Measurements from ENCODE around the gene KRT79. TPM values are rescaled to one million over a fixed set of nuclear protein-coding genes. Genes with fewer than 3 reads are reported as not detected.
A peak's percentile ranks its signal among the peaks of the same experiment; 100 is the strongest.

Gene KRT79
- total RNA-seq, 1 donor = not detected

DNA sequence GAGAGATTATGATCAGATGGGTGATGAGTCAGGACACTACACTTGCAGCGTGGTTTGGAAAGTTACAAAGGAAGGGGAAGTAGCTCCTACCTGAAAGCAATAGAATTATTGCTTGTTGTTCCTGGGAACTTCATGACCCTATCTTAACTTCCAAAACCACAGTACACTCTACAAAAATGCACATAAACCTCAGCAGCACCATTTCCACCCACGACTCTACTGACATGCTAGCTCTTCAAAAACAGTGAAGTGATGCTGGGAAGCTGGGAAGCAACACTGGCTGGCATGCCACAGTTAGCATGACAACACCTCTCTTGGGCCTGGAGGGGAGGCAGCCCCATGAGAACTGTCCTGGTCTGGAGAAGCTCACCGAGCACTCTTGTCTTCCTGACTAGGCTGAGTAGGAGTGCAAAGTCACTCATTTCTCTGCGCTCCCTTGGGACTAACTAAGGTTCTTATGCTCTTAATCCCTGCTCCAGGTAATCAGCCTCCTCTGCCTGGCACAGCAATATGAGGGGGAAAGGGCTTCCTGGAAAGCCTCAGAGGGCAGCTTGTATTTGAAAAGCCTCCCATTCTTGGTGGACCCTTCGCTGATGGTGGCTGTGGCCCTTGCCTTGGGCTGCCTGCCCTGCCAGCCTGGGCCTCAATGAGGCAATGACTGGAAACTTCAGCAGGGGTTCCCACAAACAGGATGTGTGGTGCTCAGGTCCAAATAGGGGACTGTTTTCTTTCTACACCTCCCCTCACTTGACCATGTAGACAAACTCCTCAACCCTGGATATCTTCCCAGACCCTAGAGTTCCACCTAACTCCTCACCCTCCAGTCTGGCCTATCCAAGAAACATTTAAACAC lies 39.4 kb downstream of the KRT79 start:
- no peak for TF ChIP-seq CTCF (IDR thresholded peaks at IDR 0.05; ENCODE audit: insufficient read depth, low read depth, low read length)
- DNase-seq (ENCODE audit: low read depth) = peak; percentile 30
- H3K4me3 ChIP-seq (ENCODE audit: low read depth, low read length) = no peak overlapping the region

DNA sequence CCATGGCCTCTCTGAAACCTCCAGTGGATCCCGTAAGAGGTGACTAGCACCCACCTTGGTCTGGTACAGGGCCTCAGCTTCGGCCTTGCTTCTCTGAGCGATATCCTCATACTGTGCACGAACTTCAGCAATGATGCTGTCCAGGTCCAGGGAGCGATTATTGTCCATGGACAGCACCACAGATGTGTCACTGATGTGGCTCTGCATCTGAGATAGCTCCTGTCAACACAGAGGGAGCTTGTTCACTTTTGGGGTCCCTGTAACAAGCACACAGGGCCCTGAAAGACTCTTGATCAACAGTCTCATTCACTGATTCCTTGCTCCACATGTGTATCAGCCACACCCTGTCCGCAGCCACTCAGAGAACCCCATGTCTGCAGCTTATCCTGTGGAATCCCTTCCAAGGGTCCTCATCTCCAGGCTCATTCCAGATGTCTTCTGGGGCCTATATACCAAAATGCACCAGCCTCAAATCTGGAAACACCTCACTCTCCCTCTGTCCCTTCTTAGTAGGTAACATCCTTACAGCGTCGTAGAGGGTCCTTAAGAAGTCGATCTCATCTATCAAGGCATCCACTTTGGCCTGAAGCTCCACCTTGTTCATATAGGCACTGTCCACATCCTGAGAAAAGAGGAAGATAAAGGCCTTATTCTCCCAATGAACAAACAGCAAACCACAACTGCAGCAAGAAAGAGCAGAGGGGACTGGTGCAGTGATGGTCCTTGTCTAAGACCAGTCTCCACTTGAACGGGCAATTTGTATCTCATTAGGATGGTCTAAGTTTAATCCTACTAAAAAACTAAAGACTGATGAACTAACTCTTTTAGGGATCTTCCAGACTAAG lies 41.7 kb downstream of the KRT79 start:
- no peak for DNase-seq (ENCODE audit: low read depth)
- H3K4me3 ChIP-seq (ENCODE audit: low read depth, low read length) = no peak overlapping the region
- no peak for TF ChIP-seq CTCF (IDR thresholded peaks at IDR 0.05; ENCODE audit: insufficient read depth, low read depth, low read length)

DNA sequence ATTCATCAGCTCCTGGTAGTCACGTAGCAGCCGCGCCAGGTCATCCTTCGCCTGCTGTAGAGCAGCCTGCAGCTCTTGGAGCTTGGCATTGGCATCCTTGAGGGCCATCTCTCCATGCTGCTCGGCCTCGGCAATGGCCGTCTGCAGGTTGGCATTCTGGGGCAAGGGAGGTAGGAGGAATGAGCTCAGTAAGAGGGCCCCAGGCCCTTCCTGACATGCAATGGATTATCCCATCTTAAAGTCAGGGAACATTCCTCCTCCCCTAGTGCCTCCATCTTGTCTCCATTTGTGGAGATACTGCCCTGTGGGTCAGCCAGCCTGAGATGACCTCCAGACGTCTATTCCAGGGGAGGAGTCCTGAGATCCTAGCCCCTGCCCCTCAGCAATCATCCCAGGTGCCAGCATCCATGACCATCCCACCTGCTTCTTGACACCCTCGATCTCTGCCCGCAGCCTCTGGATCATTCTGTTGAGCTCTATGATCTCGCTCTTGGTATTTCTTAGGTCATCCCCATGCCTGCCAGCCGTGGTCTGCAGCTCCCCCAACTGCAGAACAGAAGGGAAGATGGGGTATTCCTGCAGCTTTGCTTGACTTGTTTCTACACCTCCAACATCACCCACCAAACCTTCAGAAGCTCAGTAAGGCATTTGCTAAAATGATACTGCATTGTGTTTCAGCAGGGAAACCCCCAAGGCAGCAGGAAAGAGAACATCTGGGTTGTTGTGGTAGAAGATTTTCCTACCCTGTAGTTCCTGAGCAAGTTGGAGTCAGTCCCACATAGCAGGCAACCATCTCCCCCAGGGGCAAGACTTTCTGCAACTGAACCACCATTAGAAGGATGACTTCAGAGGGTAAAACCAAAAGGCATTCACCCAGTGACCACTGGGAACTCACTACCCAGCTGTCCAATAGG lies 42.6 kb downstream of the KRT79 start:
- TF ChIP-seq CTCF (IDR thresholded peaks at IDR 0.05; ENCODE audit: insufficient read depth, low read depth, low read length) = no peak
- no peak overlapping the region for H3K4me3 ChIP-seq (ENCODE audit: low read depth, low read length)
- DNase-seq (ENCODE audit: low read depth) = no peak

DNA sequence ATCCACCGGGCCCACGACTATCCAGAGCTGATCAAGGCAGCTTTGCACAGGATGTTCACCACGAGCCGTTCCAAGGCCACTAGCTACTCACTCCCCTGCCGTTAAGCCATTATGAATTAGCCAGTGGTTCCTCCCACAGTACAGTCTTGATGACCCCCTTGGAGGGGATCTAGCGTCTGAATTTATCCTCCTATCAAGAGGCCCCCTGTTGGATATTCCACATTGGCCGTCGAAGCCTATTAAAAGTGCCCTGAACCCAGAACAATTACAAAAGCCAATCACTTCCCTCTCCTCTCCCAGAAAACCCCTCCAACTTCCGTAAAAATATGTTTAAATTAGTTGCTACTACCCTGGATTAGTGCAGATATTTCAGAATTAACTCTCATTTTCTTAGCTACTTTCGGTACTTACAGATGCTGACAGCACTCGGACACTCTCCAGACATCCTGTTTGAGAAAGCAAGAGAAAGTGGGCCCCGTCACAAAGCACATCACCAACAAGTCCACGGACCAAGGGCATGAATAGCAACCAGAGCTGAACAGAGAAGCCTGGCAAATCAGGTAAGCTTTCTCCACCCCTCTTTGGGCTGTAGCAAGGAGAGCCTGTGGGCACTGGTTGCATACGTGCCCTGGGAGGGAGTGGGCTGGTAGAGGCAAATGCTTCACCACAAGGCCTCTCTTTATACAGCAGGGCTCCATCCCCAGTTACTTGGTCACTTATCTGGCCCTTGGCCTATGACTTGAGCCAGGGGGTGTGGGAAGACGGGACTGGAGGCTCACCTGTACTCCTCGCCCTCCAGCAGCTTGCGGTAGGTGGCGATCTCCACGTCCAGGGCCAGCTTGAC lies 43.5 kb downstream of the KRT79 start:
- TF ChIP-seq CTCF (IDR thresholded peaks at IDR 0.05; ENCODE audit: insufficient read depth, low read depth, low read length) = no peak
- no peak overlapping the region for H3K4me3 ChIP-seq (ENCODE audit: low read depth, low read length)
- peak; percentile 24 for DNase-seq (ENCODE audit: low read depth)

DNA sequence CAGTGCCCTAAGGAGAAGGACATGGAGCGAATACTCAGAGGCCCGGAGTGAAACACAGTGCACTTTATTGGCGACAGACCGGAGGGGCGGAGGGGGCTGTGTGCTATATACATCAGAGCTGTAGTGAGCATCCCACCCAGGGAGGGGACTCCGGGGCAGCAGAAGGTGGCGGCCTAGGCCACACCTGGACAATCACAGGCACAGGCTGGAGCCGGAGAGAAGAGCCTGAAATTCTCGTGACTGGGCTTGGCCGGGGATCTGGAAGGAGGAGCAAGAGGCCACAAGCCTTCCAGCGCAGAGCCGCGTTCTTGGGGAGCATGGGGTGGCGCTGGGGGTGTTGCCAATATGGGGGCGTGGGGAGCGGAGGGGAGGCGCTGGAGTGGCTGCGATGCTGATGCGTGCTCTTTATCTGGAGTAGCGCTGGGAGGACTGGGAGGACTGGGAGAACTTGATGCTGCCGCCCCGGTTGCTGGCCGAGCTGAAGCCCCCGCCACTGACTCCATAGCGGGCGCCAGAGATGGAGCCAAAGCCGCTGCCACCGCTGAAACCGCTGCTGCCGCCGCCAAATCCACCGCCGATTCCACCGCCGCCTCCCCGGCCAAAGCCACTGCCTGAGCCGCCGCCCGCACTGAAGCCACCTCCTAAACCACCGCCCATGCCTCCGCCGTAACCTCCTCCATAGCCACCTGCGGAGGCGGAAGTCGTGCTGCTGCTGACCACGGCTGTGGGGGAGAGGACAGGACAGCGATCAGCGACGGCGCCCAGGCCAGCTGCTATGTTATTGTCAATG lies 44.3 kb downstream of the KRT79 start:
- DNase-seq (ENCODE audit: low read depth) = no peak
- no peak for TF ChIP-seq CTCF (IDR thresholded peaks at IDR 0.05; ENCODE audit: insufficient read depth, low read depth, low read length)
- no peak overlapping the region for H3K4me3 ChIP-seq (ENCODE audit: low read depth, low read length)

Data from fibroblast of villous mesenchyme (primary cell).